ENCODE data around the gene KRT34. TPM values are rescaled to one million over a fixed set of nuclear protein-coding genes. Genes with fewer than 3 reads are reported as not detected.

Gene KRT34
- total and polyA plus RNA-seq, 2 experiments from 2014 or later, result 0.20 TPM; not detected in 1

DNA sequence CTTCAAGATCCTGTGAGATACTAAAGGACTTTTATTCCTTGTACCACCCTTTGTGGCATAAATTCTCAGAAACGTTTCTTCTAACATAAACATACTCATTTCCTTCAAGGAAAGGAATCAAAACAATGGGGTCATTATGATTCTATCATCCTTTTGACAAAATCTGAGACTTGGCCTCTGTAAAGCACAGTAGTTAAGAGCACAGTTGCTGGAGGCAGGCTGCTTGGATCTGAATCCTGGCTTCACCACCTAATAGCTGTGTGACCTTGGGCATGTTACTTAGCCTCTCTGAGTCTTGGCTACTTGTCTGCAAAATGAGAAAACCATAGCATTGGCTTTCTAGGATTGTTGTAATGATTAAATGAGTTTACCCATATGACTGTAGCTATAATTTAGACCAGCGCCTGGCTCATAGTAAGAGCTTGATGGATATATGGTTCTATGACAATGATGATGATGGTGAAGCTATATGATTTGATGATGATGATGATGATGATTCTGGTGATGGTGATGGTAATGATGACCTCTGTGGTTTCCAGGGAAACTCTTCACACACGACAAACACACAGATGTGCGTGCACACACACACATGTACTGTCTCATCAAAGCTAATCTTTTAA, 21.4 kb upstream of the KRT34 start:
- Histone ChIP-seq H3K27ac (no peak overlapping the region), H2AFZ (no peak overlapping the region), H3K9me2 (replicated peaks; ENCODE audit: insufficient read depth) (no peaks in the 10 kb centered on the region), H3K4me3 (no peak overlapping the region), H3K79me2 (no peaks in the 10 kb centered on the region), H3K36me3 (replicated peaks; ENCODE audit: insufficient read depth, low read depth) (no peaks in the 10 kb centered on the region), H3K4me1 (ENCODE audit: insufficient read depth) (peaks cover 6% of the 10 kb centered on the region), H4K20me1 (ENCODE audit: insufficient read depth, poor library complexity, severe bottlenecking) (no peaks in the 10 kb centered on the region), H3K27me3 (no peaks in the 10 kb centered on the region), H3K9me3 (ENCODE audit: low read depth) (no peaks in the 10 kb centered on the region), H3K4me2 (no peak overlapping the region)
- no peak for DNase-seq (ENCODE audit: low spot score)
- WGBS (ENCODE audit: low lambda C conversion rate, missing lambda C conversion rate), result 76% methylated on average over 4 of the region's 4 CpGs
- TF ChIP-seq EZH2 (IDR thresholded peaks at IDR 0.05; ENCODE audit: borderline replicate concordance), result no peak
- no peak for TF ChIP-seq EZH2phosphoT487 (IDR thresholded peaks at IDR 0.05; ENCODE audit: low read depth, severe bottlenecking, unreplicated experiment)
- TF ChIP-seq, protein P1, sequence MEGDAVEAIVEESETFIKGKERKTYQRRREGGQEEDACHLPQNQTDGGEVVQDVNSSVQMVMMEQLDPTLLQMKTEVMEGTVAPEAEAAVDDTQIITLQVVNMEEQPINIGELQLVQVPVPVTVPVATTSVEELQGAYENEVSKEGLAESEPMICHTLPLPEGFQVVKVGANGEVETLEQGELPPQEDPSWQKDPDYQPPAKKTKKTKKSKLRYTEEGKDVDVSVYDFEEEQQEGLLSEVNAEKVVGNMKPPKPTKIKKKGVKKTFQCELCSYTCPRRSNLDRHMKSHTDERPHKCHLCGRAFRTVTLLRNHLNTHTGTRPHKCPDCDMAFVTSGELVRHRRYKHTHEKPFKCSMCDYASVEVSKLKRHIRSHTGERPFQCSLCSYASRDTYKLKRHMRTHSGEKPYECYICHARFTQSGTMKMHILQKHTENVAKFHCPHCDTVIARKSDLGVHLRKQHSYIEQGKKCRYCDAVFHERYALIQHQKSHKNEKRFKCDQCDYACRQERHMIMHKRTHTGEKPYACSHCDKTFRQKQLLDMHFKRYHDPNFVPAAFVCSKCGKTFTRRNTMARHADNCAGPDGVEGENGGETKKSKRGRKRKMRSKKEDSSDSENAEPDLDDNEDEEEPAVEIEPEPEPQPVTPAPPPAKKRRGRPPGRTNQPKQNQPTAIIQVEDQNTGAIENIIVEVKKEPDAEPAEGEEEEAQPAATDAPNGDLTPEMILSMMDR (IDR thresholded peaks at IDR 0.05; ENCODE audit: poor library complexity), result no peak

DNA sequence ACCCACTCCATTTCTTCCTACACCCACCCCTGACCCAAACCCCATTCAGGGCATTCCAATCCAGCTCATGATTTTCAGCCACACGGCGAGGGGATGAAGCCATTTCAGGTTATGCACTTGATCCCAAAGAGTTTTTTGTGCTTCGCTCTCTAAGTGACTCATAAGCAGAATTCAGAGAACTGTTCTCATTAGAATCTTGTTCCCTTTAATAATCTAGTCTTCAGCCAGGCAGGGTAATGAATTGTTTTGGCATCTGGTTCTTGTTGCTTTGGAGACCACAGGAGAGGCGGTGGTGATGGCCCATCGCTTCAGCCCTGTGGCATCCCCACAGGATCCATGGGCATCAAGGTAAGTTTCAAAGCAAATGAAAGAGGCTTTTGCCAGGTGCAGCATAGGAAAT, 20.1 kb upstream of the KRT34 start:
- Histone ChIP-seq H3K9me2 (replicated peaks; ENCODE audit: insufficient read depth) (no peaks in the 10 kb centered on the region), H3K36me3 (replicated peaks; ENCODE audit: insufficient read depth, low read depth) (no peaks in the 10 kb centered on the region), H2AFZ (no peak overlapping the region), H3K9me3 (ENCODE audit: low read depth) (no peaks in the 10 kb centered on the region), H3K79me2 (no peaks in the 10 kb centered on the region), H4K20me1 (ENCODE audit: insufficient read depth, poor library complexity, severe bottlenecking) (no peaks in the 10 kb centered on the region), H3K27ac (no peak overlapping the region), H3K27me3 (no peaks in the 10 kb centered on the region), H3K4me3 (no peak overlapping the region), H3K4me1 (ENCODE audit: insufficient read depth) (peaks cover 6% of the 10 kb centered on the region), H3K4me2 (no peak overlapping the region)
- TF ChIP-seq EZH2phosphoT487 (IDR thresholded peaks at IDR 0.05; ENCODE audit: low read depth, severe bottlenecking, unreplicated experiment) (no peak), EZH2 (IDR thresholded peaks at IDR 0.05; ENCODE audit: borderline replicate concordance) (no peak)
- TF ChIP-seq, protein P1 (IDR thresholded peaks at IDR 0.05; ENCODE audit: poor library complexity), result no peak
- DNase-seq (ENCODE audit: low spot score), result no peak
- 96% methylated on average over 5 of the region's 5 CpGs for WGBS (ENCODE audit: low lambda C conversion rate, missing lambda C conversion rate)

DNA sequence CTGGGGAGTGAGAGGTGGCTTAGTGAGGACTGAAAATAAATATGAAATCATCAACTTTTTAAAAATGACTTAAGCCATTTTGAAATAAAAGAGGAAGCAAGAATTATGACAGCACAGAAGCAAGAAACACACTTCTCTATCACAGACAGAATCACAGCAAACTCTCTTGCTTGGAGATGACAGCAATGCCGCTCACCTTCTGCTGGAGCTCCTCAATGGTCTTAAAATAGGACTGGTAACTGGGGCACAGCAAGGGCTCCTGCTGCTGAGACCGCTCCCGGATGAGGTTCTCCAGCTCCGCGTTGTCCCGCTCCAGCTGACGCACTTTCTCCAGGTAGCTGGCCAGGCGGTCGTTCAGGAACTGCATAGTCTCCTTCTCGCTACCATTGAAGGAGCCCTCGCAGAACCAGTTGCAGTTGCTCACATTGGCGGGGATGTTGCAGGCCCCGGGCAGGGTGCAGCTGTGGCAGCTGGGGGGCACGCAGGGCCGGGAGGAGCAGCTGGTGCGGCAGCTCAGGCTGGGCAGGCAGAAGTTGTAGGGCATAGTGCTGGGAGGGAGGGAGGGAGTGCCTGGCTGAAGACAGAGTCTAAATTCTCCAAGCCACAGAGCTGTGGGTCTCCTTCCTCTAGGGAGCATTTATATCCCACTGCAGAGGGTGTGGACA, 15.0 kb upstream of the KRT34 start, which contains the start of gene KRT31:
TSS of gene KRT31 (minus strand) at position 613 of the 665 bp plus-strand sequence. CDS start at position 544, 69 bp downstream.
- no peak within 1 kb of the TSS for H2AFZ ChIP-seq
- no peak within 1 kb of the TSS for H3K4me3 ChIP-seq
- TF ChIP-seq, protein P1 (IDR thresholded peaks at IDR 0.05; ENCODE audit: poor library complexity), result no peak
- no peak for TF ChIP-seq EZH2phosphoT487 (IDR thresholded peaks at IDR 0.05; ENCODE audit: low read depth, severe bottlenecking, unreplicated experiment)
- TF ChIP-seq EZH2 (IDR thresholded peaks at IDR 0.05; ENCODE audit: borderline replicate concordance), result no peak
- H4K20me1 ChIP-seq (ENCODE audit: insufficient read depth, poor library complexity, severe bottlenecking), result no peaks in the 10 kb centered on the region
- 91% methylated on average over 16 of the region's 16 CpGs for WGBS (ENCODE audit: low lambda C conversion rate, missing lambda C conversion rate)
- H3K79me2 ChIP-seq, result no peaks in the 10 kb centered on the region
- no peak within 1 kb of the TSS for H3K27ac ChIP-seq
- no peaks in the 10 kb centered on the region for H3K9me3 ChIP-seq (ENCODE audit: low read depth)
- H3K4me1 ChIP-seq (ENCODE audit: insufficient read depth), result no peaks in the 10 kb centered on the region
- H3K9me2 ChIP-seq (replicated peaks; ENCODE audit: insufficient read depth), result no peaks in the 10 kb centered on the region
- no peaks in the 10 kb centered on the region for H3K27me3 ChIP-seq
- no peak for DNase-seq (ENCODE audit: low spot score)
- H3K36me3 ChIP-seq (replicated peaks; ENCODE audit: insufficient read depth, low read depth), result no peaks in the 10 kb centered on the region
- H3K4me2 ChIP-seq, result no peak within 1 kb of the TSS

Measured in hepatocyte (in vitro differentiated cells).